ENCODE measurements around the gene TUBB.
A peak's percentile ranks its signal among the peaks of the same experiment; 100 is the strongest.
"Not testable (repeated sequence)": the region's sequence is repeated elsewhere in the genome, so short reads cannot be mapped to it uniquely, and the experiment has no call there.

TUBB gene

GRCh38 chr6:30716879-30717128, 3.3 kb upstream of the TUBB start:
- no peaks in the 10 kb centered on the region for H3K9me3 ChIP-seq (replicated peaks; ENCODE audit: insufficient read depth, low read length)
- peak overlapping the region; percentile 75 for H3K4me3 ChIP-seq (ENCODE audit: low read length)
- peak overlapping the region; percentile 94 for H3K4me2 ChIP-seq (ENCODE audit: low read depth, low read length)
- no peaks in the 10 kb centered on the region for H3K27me3 ChIP-seq (replicated peaks; ENCODE audit: insufficient read depth, low read length)
- no peaks in the 10 kb centered on the region for H3K9me2 ChIP-seq (replicated peaks; ENCODE audit: insufficient read depth, low read length)
- peaks cover 3% of the 10 kb centered on the region for H4K20me1 ChIP-seq (ENCODE audit: insufficient read depth, low read length)
- peaks cover 30% of the 10 kb centered on the region for H3K79me2 ChIP-seq (ENCODE audit: low read length)
- DNase-seq, result no peak
- H3K4me1 ChIP-seq (ENCODE audit: low read length), result peaks cover 8% of the 10 kb centered on the region
- H3F3A ChIP-seq (ENCODE audit: insufficient read depth, low read length), result peaks cover 34% of the 10 kb centered on the region
- peaks cover 3% of the 10 kb centered on the region; the same call in 1 of the 2 replicates for H3K36me3 ChIP-seq (replicated peaks; ENCODE audit: insufficient read depth, low read length)
- TF ChIP-seq EZH2phosphoT487 (IDR thresholded peaks at IDR 0.05; ENCODE audit: low read length) (no peak), CTCF (IDR thresholded peaks at IDR 0.05; ENCODE audit: low read length) (no peak), EZH2 (optimal IDR thresholded peaks at IDR 0.05; ENCODE audit: low read depth, low read length) (no peak)
- peak overlapping the region; percentile 84 for H3K9ac ChIP-seq (ENCODE audit: low read length)
- peak overlapping the region; percentile 77 for H3K27ac ChIP-seq (ENCODE audit: low read length)
- H2AFZ ChIP-seq (ENCODE audit: low read length), result peak overlapping the region; percentile 43

GRCh38 chr6:30717129-30717844, 2.9 kb upstream of the TUBB start, which contains the start of gene MDC1:
Gene MDC1, minus strand, starts transcription at chr6:30717281. Its CDS starts 2,106 bp downstream, at chr6:30715175.
- Histone ChIP-seq H3K9ac (ENCODE audit: low read length) (peak within 1 kb of the TSS; percentile 84), H2AFZ (ENCODE audit: low read length) (peak within 1 kb of the TSS; percentile 72), H3K4me3 (ENCODE audit: low read length) (peak within 1 kb of the TSS; percentile 75), H3K4me1 (ENCODE audit: low read length) (peaks cover 8% of the 10 kb centered on the region), H3K4me2 (ENCODE audit: low read depth, low read length) (peak within 1 kb of the TSS; percentile 94), H4K20me1 (ENCODE audit: insufficient read depth, low read length) (peaks cover 6% of the 10 kb centered on the region), H3K27ac (ENCODE audit: low read length) (peak within 1 kb of the TSS; percentile 77), H3K79me2 (ENCODE audit: low read length) (peaks cover 35% of the 10 kb centered on the region), H3K9me3 (replicated peaks; ENCODE audit: insufficient read depth, low read length) (no peaks in the 10 kb centered on the region), H3F3A (ENCODE audit: insufficient read depth, low read length) (peaks cover 39% of the 10 kb centered on the region), H3K9me2 (replicated peaks; ENCODE audit: insufficient read depth, low read length) (no peaks in the 10 kb centered on the region), H3K27me3 (replicated peaks; ENCODE audit: insufficient read depth, low read length) (no peaks in the 10 kb centered on the region), H3K36me3 (replicated peaks; ENCODE audit: insufficient read depth, low read length) (peaks cover 3% of the 10 kb centered on the region; the same call in 1 of the 2 replicates)
- TF ChIP-seq EZH2 (optimal IDR thresholded peaks at IDR 0.05; ENCODE audit: low read depth, low read length), result no peak
- peak; percentile 13; the same call in 1 of the 2 replicates for TF ChIP-seq CTCF (IDR thresholded peaks at IDR 0.05; ENCODE audit: low read length)
- peak; percentile 99 for DNase-seq

GRCh38 chr6:30717845-30718720, 2.1 kb upstream of the TUBB start:
- not testable (repeated sequence) for H3K9me3 ChIP-seq (replicated peaks; ENCODE audit: insufficient read depth, low read length); H3K36me3 ChIP-seq (replicated peaks; ENCODE audit: insufficient read depth, low read length); H4K20me1 ChIP-seq (ENCODE audit: insufficient read depth, low read length); DNase-seq; H3K9me2 ChIP-seq (replicated peaks; ENCODE audit: insufficient read depth, low read length); H3K27me3 ChIP-seq (replicated peaks; ENCODE audit: insufficient read depth, low read length)
- H3K4me3 ChIP-seq (ENCODE audit: low read length), result peak overlapping the region; percentile 73
- peaks cover 11% of the 10 kb centered on the region for H3K4me1 ChIP-seq (ENCODE audit: low read length)
- peak overlapping the region; percentile 65 for H3K9ac ChIP-seq (ENCODE audit: low read length)
- H3K4me2 ChIP-seq (ENCODE audit: low read depth, low read length), result peak overlapping the region; percentile 89
- peaks cover 43% of the 10 kb centered on the region for H3K79me2 ChIP-seq (ENCODE audit: low read length)
- H3F3A ChIP-seq (ENCODE audit: insufficient read depth, low read length), result peaks cover 47% of the 10 kb centered on the region
- peak overlapping the region; percentile 92 for H3K27ac ChIP-seq (ENCODE audit: low read length)
- peak overlapping the region; percentile 72 for H2AFZ ChIP-seq (ENCODE audit: low read length)
